Measurements from ENCODE around the gene PRKX. TPM values are rescaled to one million over a fixed set of nuclear protein-coding genes. Genes with fewer than 3 reads are reported as not detected.
"Not testable (repeated sequence)": the region's sequence is repeated elsewhere in the genome, so short reads cannot be mapped to it uniquely, and the experiment has no call there.

PRKX gene
- total RNA-seq, 4 donors from 2014 or later: 1.2 to 4.7 (median 2.3) TPM

GRCh38 chrX:3690140-3690539 lies 23.3 kb downstream of the PRKX start:
- no peak for TF ChIP-seq POLR2A (IDR thresholded peaks at IDR 0.05)
- TF ChIP-seq CTCF (IDR thresholded peaks at IDR 0.05 in 4 of 5, conservative IDR thresholded peaks at IDR 0.05 in 1 of 5): no peak
- in situ Hi-C loops (cut with MboI; ENCODE audit: low sequenced_read_pairs in 4 of 4) (no loop called here), intact Hi-C loops (cut with DNase I; ENCODE audit: low total_unique reads) (no loop called here)
- ATAC-seq: no peak
- Histone ChIP-seq H3K27ac (no peak overlapping the region), H3K27me3 (no peaks in the 10 kb centered on the region), H3K36me3 (no peaks in the 10 kb centered on the region), H3K4me3 (no peak overlapping the region), H3K4me1 (no peaks in the 10 kb centered on the region), H3K9me3 (no peaks in the 10 kb centered on the region)
- no peak for DNase-seq

GRCh38 chrX:3683236-3683635 lies 30.2 kb downstream of the PRKX start:
- H3K4me3 ChIP-seq; H3K27ac ChIP-seq; ATAC-seq; H3K4me1 ChIP-seq; DNase-seq; in situ Hi-C loops (cut with MboI; ENCODE audit: low sequenced_read_pairs in 4 of 4); H3K36me3 ChIP-seq; H3K9me3 ChIP-seq; intact Hi-C loops (cut with DNase I; ENCODE audit: low total_unique reads); H3K27me3 ChIP-seq: not testable (repeated sequence)

GRCh38 chrX:3680459-3680858 lies 33.0 kb downstream of the PRKX start:
- no peak overlapping the region for H3K27ac ChIP-seq
- no peaks in the 10 kb centered on the region for H3K9me3 ChIP-seq
- intact Hi-C loops (cut with DNase I; ENCODE audit: low total_unique reads): no loop called here
- H3K36me3 ChIP-seq: no peaks in the 10 kb centered on the region
- DNase-seq: no peak
- in situ Hi-C loops (cut with MboI; ENCODE audit: low sequenced_read_pairs in 4 of 4): no loop called here
- TF ChIP-seq POLR2A (IDR thresholded peaks at IDR 0.05): no peak
- no peak for ATAC-seq
- no peaks in the 10 kb centered on the region for H3K4me1 ChIP-seq
- H3K4me3 ChIP-seq: no peak overlapping the region
- no peaks in the 10 kb centered on the region for H3K27me3 ChIP-seq

GRCh38 chrX:3679669-3680068 lies 33.8 kb downstream of the PRKX start:
- H3K27ac ChIP-seq: no peak overlapping the region
- no peaks in the 10 kb centered on the region for H3K27me3 ChIP-seq
- no peaks in the 10 kb centered on the region for H3K36me3 ChIP-seq
- TF ChIP-seq CTCF (IDR thresholded peaks at IDR 0.05 in 4 of 5, conservative IDR thresholded peaks at IDR 0.05 in 1 of 5): no peak
- no peak for TF ChIP-seq POLR2A (IDR thresholded peaks at IDR 0.05)
- no peak overlapping the region for H3K4me3 ChIP-seq
- intact Hi-C loops (cut with DNase I; ENCODE audit: low total_unique reads) (no loop called here), in situ Hi-C loops (cut with MboI; ENCODE audit: low sequenced_read_pairs in 4 of 4) (no loop called here)
- ATAC-seq (no peak), DNase-seq (no peak)
- H3K9me3 ChIP-seq: no peaks in the 10 kb centered on the region
- H3K4me1 ChIP-seq: no peaks in the 10 kb centered on the region

- no peak overlapping the region for H3K4me3 ChIP-seq
- H3K9me3 ChIP-seq: no peaks in the 10 kb centered on the region
- intact Hi-C loops (cut with DNase I; ENCODE audit: low total_unique reads): no loop called here
- in situ Hi-C loops (cut with MboI; ENCODE audit: low sequenced_read_pairs in 4 of 4): no loop called here
- H3K4me1 ChIP-seq: no peaks in the 10 kb centered on the region
- no peak for TF ChIP-seq POLR2A (IDR thresholded peaks at IDR 0.05)
- ATAC-seq (no peak), DNase-seq (no peak)
- H3K36me3 ChIP-seq: no peaks in the 10 kb centered on the region
- H3K27me3 ChIP-seq: no peaks in the 10 kb centered on the region
- H3K27ac ChIP-seq: no peak overlapping the region
Observed at GRCh38 chrX:3678328-3678727, 35.1 kb downstream of the PRKX start.

GRCh38 chrX:3674881-3675280 lies 38.6 kb downstream of the PRKX start:
- in situ Hi-C loops (cut with MboI; ENCODE audit: low sequenced_read_pairs in 4 of 4): no loop called here
- no peak overlapping the region for H3K27ac ChIP-seq
- H3K4me1 ChIP-seq: no peaks in the 10 kb centered on the region
- no peaks in the 10 kb centered on the region for H3K36me3 ChIP-seq
- no peaks in the 10 kb centered on the region for H3K9me3 ChIP-seq
- H3K4me3 ChIP-seq: no peak overlapping the region
- ATAC-seq (no peak), DNase-seq (no peak)
- intact Hi-C loops (cut with DNase I; ENCODE audit: low total_unique reads): no loop called here
- TF ChIP-seq POLR2A (IDR thresholded peaks at IDR 0.05): no peak
- TF ChIP-seq CTCF (IDR thresholded peaks at IDR 0.05 in 4 of 5, conservative IDR thresholded peaks at IDR 0.05 in 1 of 5): no peak
- no peaks in the 10 kb centered on the region for H3K27me3 ChIP-seq
